Fibroblast of pulmonary artery (primary cell): ENCODE measurements around the gene HPCAL1.

Source experiments
- DNase-seq: peaks from one replicate; pipeline ENCODE4 v3.0.0-alpha.2; 2010; ENCODE audit warnings: low read depth
- H3K4me3 ChIP-seq: replicated peaks from 2 replicates; pipeline ENCODE4 v1.5.1; 2011; ENCODE audit warnings: low read depth, mild to moderate bottlenecking, control low read depth, low read length, moderate library complexity
- CTCF ChIP-seq: IDR thresholded peaks from 2 replicates; pipeline ENCODE4 v1.5.1; 2011; ENCODE audit warnings: mild to moderate bottlenecking, control low read depth, low read length, inconsistent platforms; ENCODE audit errors: missing control alignments

Gene HPCAL1

DNA sequence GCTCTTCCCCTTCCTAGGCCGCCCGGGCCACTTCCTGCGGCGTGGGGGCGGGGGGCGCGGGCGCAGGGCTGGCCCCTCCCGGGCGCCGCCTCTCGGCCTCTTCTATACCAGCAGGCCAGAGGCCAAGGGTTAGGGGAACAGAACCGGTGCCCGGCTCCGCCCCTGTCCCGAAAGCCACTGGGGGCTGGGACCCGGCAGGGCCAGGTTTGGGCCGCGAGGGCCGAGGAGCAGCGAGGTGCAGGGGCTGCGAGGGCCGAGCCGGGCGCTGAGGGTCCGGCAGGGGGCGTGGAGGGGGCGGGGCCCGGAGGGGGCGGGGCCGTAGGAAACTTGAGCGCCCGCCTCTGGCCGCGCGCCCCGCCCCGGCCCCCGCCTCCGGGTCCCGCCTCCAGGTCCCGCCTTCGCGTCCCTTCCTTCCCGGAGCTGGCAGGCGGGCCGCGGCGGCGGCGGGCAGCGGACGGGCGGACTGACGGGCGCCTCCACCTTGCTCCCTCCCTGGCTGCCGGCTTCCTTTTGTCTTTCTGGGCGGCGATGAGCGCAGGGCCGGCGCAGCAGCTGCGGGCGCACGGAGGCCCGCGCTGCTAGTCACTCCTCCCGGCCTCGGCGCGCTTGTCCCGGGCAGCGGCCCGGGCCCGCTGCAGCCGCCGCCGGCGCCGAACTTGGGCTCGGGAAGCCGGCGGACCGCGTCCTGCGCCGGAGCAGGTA, at the start of gene HPCAL1:
Gene HPCAL1 (plus strand): TSS at position 426 of the 702 bp plus-strand sequence. CDS start 116,854 bp downstream, outside the sequence.
- peak; percentile 77 for DNase-seq
- peak within 1 kb of the TSS; percentile 65 for H3K4me3 ChIP-seq
- peak; percentile 23 for TF ChIP-seq CTCF

DNA sequence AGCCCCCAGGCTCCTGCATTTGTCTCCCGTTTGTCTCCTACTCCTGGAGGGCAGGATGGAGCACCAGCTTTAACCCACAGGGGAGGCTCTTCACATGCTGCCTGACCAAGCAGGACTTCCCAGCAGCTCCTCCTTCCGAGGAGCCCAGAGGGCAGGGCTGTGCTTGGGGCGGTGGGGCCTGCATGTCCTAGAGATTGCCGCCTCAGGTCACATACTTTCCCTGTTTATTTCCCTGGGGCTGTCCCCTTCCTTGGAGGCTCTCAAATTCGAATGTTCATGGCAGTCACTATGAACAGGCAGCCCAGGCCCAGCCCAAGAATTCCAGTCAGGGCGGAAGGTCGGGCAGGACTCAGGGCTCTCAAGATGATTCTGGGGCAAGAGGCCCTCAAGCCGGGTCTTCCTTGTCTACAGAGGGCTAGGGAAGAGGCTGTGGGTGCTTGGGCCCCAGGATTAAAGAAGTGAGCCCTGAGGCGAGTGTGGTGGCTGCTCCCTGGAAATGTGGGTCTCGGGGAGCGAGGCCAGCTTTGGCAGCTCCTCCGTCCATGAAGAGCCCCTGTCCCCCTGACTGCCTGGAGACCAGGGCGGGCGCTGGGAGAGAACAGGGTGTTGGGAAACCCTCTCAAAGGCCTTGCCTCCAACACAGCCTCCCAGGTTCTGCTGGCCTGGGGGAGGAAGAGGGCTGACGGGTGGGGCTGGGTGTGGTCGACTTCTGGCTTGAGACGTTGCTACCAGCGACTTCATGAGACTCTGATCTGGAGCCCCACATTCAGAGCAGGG, 48.9 kb upstream of the HPCAL1 start:
- no peak for TF ChIP-seq CTCF
- DNase-seq: no peak
- H3K4me3 ChIP-seq: no peak overlapping the region

- no peak overlapping the region for H3K4me3 ChIP-seq
- no peak for TF ChIP-seq CTCF
- no peak for DNase-seq
Measured at GRCh38 chr2:10254373-10255188, 48.1 kb upstream of the HPCAL1 start.

DNA sequence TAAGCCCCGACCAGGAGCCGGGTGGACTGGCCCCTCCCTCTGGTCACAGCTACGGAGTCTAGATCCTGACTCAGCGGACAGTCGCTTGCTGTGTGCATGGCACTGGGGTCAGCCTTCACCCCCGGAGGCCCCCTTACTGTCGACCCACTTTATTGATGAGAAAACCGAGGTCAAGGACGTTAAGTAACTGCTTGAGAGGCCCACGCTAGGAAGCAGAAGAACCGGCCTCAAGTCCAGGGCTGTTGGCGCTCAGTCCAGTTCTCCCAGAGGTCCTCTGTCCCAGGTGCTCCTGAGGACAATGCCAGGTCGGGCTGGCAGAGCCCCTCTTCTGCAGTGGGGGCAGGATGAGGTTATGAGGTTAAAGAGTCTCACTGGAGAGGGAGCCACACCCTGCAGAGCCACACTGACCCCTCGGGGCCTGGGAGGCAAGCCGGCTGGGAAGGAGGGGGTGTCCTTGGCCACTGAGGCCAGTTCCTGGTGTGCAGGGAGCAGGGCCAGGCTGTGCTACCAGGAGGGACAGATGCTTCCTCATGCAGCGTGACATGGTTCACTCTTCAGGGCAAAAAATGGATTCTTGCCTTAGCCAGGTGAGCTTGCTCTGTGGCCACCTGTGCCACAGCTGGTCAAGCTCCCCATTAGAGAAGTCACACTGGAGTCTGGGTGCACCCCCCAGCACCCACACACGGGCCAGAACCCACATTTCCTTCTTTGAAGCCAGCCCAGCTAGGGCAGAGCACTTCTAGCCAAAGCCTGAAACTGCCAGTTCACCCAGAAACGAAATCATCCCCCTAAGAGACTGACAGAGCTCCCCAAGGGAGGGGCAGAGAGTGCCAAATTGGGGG, 47.3 kb upstream of the HPCAL1 start:
- H3K4me3 ChIP-seq: no peak overlapping the region
- TF ChIP-seq CTCF: no peak
- no peak for DNase-seq

DNA sequence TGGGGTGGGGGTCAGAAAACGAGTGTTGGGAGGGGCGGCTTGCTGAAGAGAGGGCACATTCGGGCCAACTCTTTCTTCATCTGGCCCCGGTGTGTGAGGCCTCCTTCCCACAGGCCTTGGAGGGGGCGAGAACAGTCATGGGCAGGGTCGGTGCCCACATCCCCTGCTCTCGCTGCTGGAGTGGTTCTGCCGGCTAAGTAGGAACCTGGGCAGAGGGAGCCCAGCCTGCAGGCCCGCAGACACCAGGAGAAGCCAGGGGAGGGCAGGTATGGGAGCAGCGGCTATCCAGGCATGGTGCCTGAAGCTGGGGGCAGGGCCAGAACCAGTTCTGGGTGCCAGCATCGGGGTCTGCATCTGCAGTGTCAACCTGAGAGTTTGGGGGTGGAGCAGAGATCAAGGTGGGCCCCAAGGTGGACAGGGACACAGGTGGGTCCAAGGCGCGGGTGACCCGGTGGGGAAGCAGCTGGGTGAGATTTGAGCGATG, 46.6 kb upstream of the HPCAL1 start:
- TF ChIP-seq CTCF: no peak
- DNase-seq: no peak
- H3K4me3 ChIP-seq: no peak overlapping the region

GRCh38 chr2:10256515-10257031, 46.1 kb upstream of the HPCAL1 start:
- no peak overlapping the region for H3K4me3 ChIP-seq
- DNase-seq: no peak
- no peak for TF ChIP-seq CTCF
